ENCODE data around the gene SLC9A1.

GRCh38 chr1:27154469-27154990 lies 395 bp downstream of the SLC9A1 start:
- TF ChIP-seq REST (IDR thresholded peaks at IDR 0.05; ENCODE audit: low read depth, low read length) (no peak), RAD21 (IDR thresholded peaks at IDR 0.05; ENCODE audit: low read length) (no peak), MAX (IDR thresholded peaks at IDR 0.05; ENCODE audit: low read depth) (no peak), SMC3 (IDR thresholded peaks at IDR 0.05; ENCODE audit: low read depth, low read length) (no peak), CTCF (IDR thresholded peaks at IDR 0.05) (no peak), ELF1 (IDR thresholded peaks at IDR 0.05) (no peak), RFX5 (IDR thresholded peaks at IDR 0.05; ENCODE audit: low read length) (no peak), USF2 (IDR thresholded peaks at IDR 0.05; ENCODE audit: borderline replicate concordance, low read depth, low read length) (no peak), EZH2phosphoT487 (IDR thresholded peaks at IDR 0.05; ENCODE audit: borderline replicate concordance, low read depth) (no peak), TAF1 (IDR thresholded peaks at IDR 0.05; ENCODE audit: borderline replicate concordance, low read depth, low read length) (no peak), MXI1 (IDR thresholded peaks at IDR 0.05; ENCODE audit: low read depth, low read length) (no peak), GABPA (IDR thresholded peaks at IDR 0.05; ENCODE audit: low read depth) (no peak), USF1 (IDR thresholded peaks at IDR 0.05; ENCODE audit: borderline replicate concordance, low read depth) (no peak)
